Liver (tissue), 3 donors: Measurements from ENCODE around the gene PRELID1.

Source experiments
- CTCF ChIP-seq: fragments of 150-350 bp; IDR thresholded peaks from 2 replicates; pipeline ENCODE4 v1.5.1; 2017; ENCODE audit warnings: improper control_type of control experiment, low read depth, low read length; ENCODE audit not compliant: missing input control
- EGR1 ChIP-seq, 2 donors: IDR thresholded peaks; 2 replicates each; pipeline ENCODE4 v1.6.1; 2016 to 2018; ENCODE audit warnings: antibody characterized with exemption in 2 of 2, low read depth in 2 of 2
- FOXA2 ChIP-seq: IDR thresholded peaks from 2 replicates; pipeline ENCODE4 v1.6.1; 2016; ENCODE audit warnings: antibody characterized with exemption
- JUND ChIP-seq, 2 donors: IDR thresholded peaks; 2 replicates each; pipeline ENCODE4 v1.6.1; 2016; ENCODE audit warnings: antibody characterized with exemption in 2 of 2
- MAX ChIP-seq: IDR thresholded peaks from 2 replicates; pipeline ENCODE4 v1.6.1; 2016; ENCODE audit warnings: antibody characterized with exemption
- NR2F2 ChIP-seq: IDR thresholded peaks from 2 replicates; pipeline ENCODE4 v1.6.1; 2016; ENCODE audit warnings: antibody characterized with exemption
- RAD21 ChIP-seq, 2 donors: IDR thresholded peaks; 2 replicates each; pipeline ENCODE4 v1.6.1; 2016; ENCODE audit warnings: antibody characterized with exemption in 2 of 2, mild to moderate bottlenecking in 2 of 2
- REST ChIP-seq: IDR thresholded peaks from 2 replicates; pipeline ENCODE4 v1.6.1; 2016; ENCODE audit warnings: antibody characterized with exemption, mild to moderate bottlenecking
- RXRA ChIP-seq, 2 donors: IDR thresholded peaks; 2 replicates each; pipeline ENCODE4 v1.6.1; 2017 to 2018; ENCODE audit warnings: antibody characterized with exemption in 2 of 2, mild to moderate bottlenecking in 1 of 2
- SP1 ChIP-seq: IDR thresholded peaks from 2 replicates; pipeline ENCODE4 v1.6.1; 2018; ENCODE audit warnings: antibody characterized with exemption, mild to moderate bottlenecking
- TAF1 ChIP-seq: conservative IDR thresholded peaks from 2 replicates; pipeline ENCODE4 v1.6.1; 2016; ENCODE audit warnings: antibody characterized with exemption, mild to moderate bottlenecking
- YY1 ChIP-seq: IDR thresholded peaks from 2 replicates; pipeline ENCODE4 v1.6.1; 2016; ENCODE audit warnings: antibody characterized with exemption, mild to moderate bottlenecking
- donor health status: healthy.
- donor health status: healthy.

GRCh38 chr5:177294632-177295031 is 9.0 kb upstream of the PRELID1 start:
- TF ChIP-seq RAD21 (IDR thresholded peaks at IDR 0.05) (no peak), CTCF (no peak), EGR1 (IDR thresholded peaks at IDR 0.05; ENCODE audit: low read depth in 2 of 2) (no peak), MAX (no peak), YY1 (no peak), FOXA2 (no peak), REST (no peak), SP1 (no peak), RXRA (IDR thresholded peaks at IDR 0.05) (no peak), NR2F2 (no peak), JUND (IDR thresholded peaks at IDR 0.05) (no peak), TAF1 (no peak)
